ENCODE data around the gene ZNF652.

GRCh38 chr17:49407981-49408501 is 46.0 kb upstream of the ZNF652 start:
- TF ChIP-seq CTCF (IDR thresholded peaks at IDR 0.05) (peak; percentile 52 to 87 (median 77)), POLR2A (IDR thresholded peaks at IDR 0.05) (no peak), EP300 (IDR thresholded peaks at IDR 0.05) (peak in 1 of 2 donors; percentile 59)
